ENCODE measurements around the gene ULK2. TPM values are rescaled to one million over a fixed set of nuclear protein-coding genes. Genes with fewer than 3 reads are reported as not detected.

Gene ULK2
- total RNA-seq: 10.3 and 16.0 TPM in 2 replicates

GRCh38 chr17:19867329-19868078 lies at the start of gene ULK2:
Gene ULK2 (minus strand): TSS chr17:19867936. CDS start chr17:19867417, 519 bp downstream.

GRCh38 chr17:19747829-19748806 lies 119.6 kb downstream of the ULK2 start, which contains the start of gene ALDH3A1:
Gene ALDH3A1 (minus strand): TSS chr17:19748298. CDS start chr17:19745129, 3,169 bp downstream.

Small RNA genes within 50 kb of the gene (small RNA-seq; reads per million reads assigned to genes)
- gene AC015726.2: not detected

Other genes with a start within 250 kb of the ULK2 start
- 54.4 and 70.4 TPM in 2 replicates for gene ALDH3A2, start 219.2 kb downstream of the ULK2 start, total RNA-seq
- gene SLC47A2, start 151.4 kb downstream of the ULK2 start, total RNA-seq: not detected in 2 replicates
- 0.20 TPM in 1 of 2 replicates, not detected in the other for gene ALDH3A1, start 119.6 kb downstream of the ULK2 start, total RNA-seq
- gene AKAP10, start 109.9 kb upstream of the ULK2 start, total RNA-seq: 16.5 and 26.2 TPM in 2 replicates
- 2.9 and 14.7 TPM in 2 replicates for gene SPECC1, start 141.4 kb upstream of the ULK2 start, total RNA-seq